ENCODE measurements around the gene FMN1. TPM values are rescaled to one million over a fixed set of nuclear protein-coding genes. Genes with fewer than 3 reads are reported as not detected.

The FMN1 gene
- total and polyA plus RNA-seq, 7 donors = 3.0 to 19.9 (median 6.7) TPM

DNA sequence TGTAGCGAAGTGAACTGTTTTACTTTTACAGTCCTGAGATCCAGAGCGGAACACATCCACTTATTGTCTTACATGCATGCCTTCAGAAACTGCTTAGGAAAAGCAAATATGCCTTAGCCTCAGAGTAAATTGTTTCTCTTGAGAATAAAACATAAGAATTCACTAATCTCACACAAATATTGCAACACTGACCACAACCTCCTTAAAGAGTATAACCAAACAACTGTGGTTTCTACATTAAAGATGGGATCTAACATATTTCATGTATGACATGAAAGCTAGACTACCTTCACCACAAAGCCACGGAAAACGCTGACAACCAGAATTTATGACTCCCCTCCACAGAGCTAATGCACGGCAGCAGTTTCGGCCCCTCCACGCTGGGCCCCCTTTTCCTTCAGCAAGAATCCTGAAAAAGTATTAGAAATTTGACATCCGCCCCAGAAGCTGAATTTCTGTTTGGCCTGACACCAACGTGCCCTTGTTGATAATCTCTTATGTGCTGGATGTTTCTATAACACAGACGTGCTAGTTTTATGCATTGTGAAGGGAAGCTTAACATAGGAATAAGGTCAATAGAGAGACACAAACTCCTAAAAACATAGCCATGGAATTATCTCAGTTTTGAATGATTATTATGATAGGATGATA lies 392.1 kb downstream of the FMN1 start:
- H3K27ac ChIP-seq = no peak overlapping the region
- DNase-seq = no peak
- H3K4me3 ChIP-seq = no peak overlapping the region
- 38 to 78% methylated on average over 10 of the region's 10 CpGs for WGBS, 2 donors
- no peaks in the 10 kb centered on the region for H3K36me3 ChIP-seq
- TF ChIP-seq, protein P1, sequence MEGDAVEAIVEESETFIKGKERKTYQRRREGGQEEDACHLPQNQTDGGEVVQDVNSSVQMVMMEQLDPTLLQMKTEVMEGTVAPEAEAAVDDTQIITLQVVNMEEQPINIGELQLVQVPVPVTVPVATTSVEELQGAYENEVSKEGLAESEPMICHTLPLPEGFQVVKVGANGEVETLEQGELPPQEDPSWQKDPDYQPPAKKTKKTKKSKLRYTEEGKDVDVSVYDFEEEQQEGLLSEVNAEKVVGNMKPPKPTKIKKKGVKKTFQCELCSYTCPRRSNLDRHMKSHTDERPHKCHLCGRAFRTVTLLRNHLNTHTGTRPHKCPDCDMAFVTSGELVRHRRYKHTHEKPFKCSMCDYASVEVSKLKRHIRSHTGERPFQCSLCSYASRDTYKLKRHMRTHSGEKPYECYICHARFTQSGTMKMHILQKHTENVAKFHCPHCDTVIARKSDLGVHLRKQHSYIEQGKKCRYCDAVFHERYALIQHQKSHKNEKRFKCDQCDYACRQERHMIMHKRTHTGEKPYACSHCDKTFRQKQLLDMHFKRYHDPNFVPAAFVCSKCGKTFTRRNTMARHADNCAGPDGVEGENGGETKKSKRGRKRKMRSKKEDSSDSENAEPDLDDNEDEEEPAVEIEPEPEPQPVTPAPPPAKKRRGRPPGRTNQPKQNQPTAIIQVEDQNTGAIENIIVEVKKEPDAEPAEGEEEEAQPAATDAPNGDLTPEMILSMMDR (IDR thresholded peaks at IDR 0.05) = no peak
- TF ChIP-seq EP300 (IDR thresholded peaks at IDR 0.05) = no peak
- TF ChIP-seq POLR2AphosphoS5 (IDR thresholded peaks at IDR 0.05) = no peak
- no peak for TF ChIP-seq POLR2A (IDR thresholded peaks at IDR 0.05)
- H3K27me3 ChIP-seq = no peaks in the 10 kb centered on the region
- no peaks in the 10 kb centered on the region for H3K9me3 ChIP-seq
- H3K4me1 ChIP-seq = no peaks in the 10 kb centered on the region
- intact Hi-C loops (cut with DNase I) = no loop called here

DNA sequence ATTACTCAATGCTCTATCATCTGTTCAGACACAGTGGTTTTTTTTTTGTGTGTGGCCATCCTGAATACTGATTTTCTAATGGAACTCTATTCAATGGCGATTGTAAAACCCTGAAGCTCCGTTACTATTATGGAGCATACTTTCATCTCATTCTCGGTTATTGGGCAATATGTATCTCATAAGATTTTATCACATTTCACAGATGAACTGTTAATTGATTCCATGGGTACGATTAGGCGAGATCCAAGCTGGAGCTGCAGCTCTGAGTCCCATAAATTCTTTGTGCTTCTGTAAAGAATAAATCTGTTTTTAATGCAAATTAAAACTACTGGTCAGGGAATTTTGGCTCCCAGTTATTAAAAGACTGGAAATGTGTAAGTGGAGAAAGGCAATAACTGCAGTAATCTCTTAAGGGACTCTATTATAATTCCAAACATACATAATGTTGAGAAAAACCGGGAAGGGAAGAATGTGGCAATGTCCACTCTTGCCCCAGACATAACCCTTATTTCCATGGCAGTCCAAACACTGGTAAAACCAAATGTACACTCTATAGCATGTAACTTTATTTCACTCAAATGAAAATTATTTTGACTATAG lies 394.5 kb downstream of the FMN1 start:
- no peak overlapping the region for H3K27ac ChIP-seq
- intact Hi-C loops (cut with DNase I) = no loop called here
- TF ChIP-seq POLR2A (IDR thresholded peaks at IDR 0.05) (no peak), EP300 (IDR thresholded peaks at IDR 0.05) (no peak), POLR2AphosphoS5 (IDR thresholded peaks at IDR 0.05) (no peak)
- TF ChIP-seq, protein P1 (IDR thresholded peaks at IDR 0.05) = no peak
- no peaks in the 10 kb centered on the region for H3K4me1 ChIP-seq
- H3K9me3 ChIP-seq = no peaks in the 10 kb centered on the region
- H3K36me3 ChIP-seq = no peaks in the 10 kb centered on the region
- WGBS, 2 donors = 90 to 93% methylated on average over 6 of the region's 6 CpGs
- H3K4me3 ChIP-seq = no peak overlapping the region
- DNase-seq = no peak
- no peaks in the 10 kb centered on the region for H3K27me3 ChIP-seq

DNA sequence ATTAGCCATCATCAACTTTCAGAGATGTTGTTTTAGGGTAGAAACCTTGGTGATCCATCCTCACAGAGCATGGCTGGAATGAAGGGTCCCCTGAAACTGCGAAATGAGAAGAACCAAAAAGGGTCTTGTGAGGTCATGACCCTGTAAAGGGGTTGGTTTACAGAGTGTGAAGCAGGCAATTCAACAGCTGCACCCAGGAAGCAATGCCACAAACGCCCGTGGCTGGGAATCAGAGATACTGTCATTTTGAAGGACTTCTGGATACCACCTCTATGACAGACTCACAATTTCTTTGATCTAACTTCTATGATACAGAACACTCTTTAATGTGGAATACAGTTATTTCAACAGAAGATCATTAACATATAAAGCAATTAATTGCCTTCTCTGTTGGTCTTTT lies 397.7 kb downstream of the FMN1 start:
- Histone ChIP-seq H3K4me1 (no peaks in the 10 kb centered on the region), H3K27me3 (no peaks in the 10 kb centered on the region), H3K36me3 (no peaks in the 10 kb centered on the region), H3K27ac (no peak overlapping the region), H3K4me3 (no peak overlapping the region), H3K9me3 (no peaks in the 10 kb centered on the region)
- intact Hi-C loops (cut with DNase I) = no loop called here
- TF ChIP-seq POLR2A (IDR thresholded peaks at IDR 0.05) (no peak), EP300 (IDR thresholded peaks at IDR 0.05) (no peak), POLR2AphosphoS5 (IDR thresholded peaks at IDR 0.05) (no peak)
- TF ChIP-seq, protein P1 (IDR thresholded peaks at IDR 0.05) = no peak
- DNase-seq = no peak
- 80 to 84% methylated on average over 3 of the region's 3 CpGs for WGBS, 2 donors

DNA sequence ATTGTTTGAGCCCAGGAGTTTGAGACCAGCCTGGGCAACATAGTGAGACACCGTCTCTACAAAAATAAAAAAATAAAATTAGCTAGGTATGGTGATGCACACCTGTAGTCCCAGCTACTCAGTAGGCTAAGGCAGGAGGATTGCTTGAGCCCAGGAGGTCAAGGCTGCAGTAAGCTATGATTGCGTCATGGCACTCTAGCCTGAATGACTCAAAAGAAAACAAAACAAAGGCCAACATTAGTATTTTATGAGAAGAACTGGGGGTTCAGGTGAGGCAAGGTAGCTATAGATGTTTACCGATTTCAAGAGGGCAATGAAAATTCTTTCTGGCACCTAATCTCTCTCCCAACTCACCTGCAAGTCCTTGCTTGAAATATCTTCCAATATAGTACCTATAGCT lies 399.5 kb downstream of the FMN1 start:
- intact Hi-C loops (cut with DNase I) = no loop called here
- H3K27ac ChIP-seq = no peak overlapping the region
- H3K27me3 ChIP-seq = no peaks in the 10 kb centered on the region
- TF ChIP-seq, protein P1 (IDR thresholded peaks at IDR 0.05) = no peak
- TF ChIP-seq EP300 (IDR thresholded peaks at IDR 0.05) (no peak), POLR2A (IDR thresholded peaks at IDR 0.05) (no peak), POLR2AphosphoS5 (IDR thresholded peaks at IDR 0.05) (no peak)
- H3K4me1 ChIP-seq = no peaks in the 10 kb centered on the region
- DNase-seq = no peak
- no peaks in the 10 kb centered on the region for H3K9me3 ChIP-seq
- H3K36me3 ChIP-seq = no peaks in the 10 kb centered on the region
- no peak overlapping the region for H3K4me3 ChIP-seq
- WGBS, 2 donors = 61 to 65% methylated on average over 3 of the region's 3 CpGs
